Endothelial cell of umbilical vein (primary cell): ENCODE data around the gene OXCT2. TPM values are rescaled to one million over a fixed set of nuclear protein-coding genes. Genes with fewer than 3 reads are reported as not detected.
"Not testable (repeated sequence)": the region's sequence is repeated elsewhere in the genome, so short reads cannot be mapped to it uniquely, and the experiment has no call there.

ENCODE experiments used
- BruUV-seq: library from RNA; stranded (reverse); fragments of 400-500 nt; replicated peaks from 2 replicates; lab custom pipeline; 2021; lab: Mats Ljungman, UMichigan
- CTCF ChIA-PET: fragments of 300-600, 350-600 bp; sonication (Branson Sonifier 250); formaldehyde crosslinking; loops from one replicate; lab custom pipeline; 2021; ENCODE audit warnings: antibody characterized with exemption, inconsistent platforms; lab: Charles Lee
- POLR2A ChIA-PET: fragments of 300-600, 350-600 bp; sonication (Branson Sonifier 250); formaldehyde crosslinking; loops from one replicate; lab custom pipeline; 2021; ENCODE audit warnings: antibody characterized with exemption, inconsistent platforms; lab: Charles Lee
- DNase-seq: peaks from one replicate; pipeline ENCODE4 v3.0.0-alpha.2; 2011; ENCODE audit warnings: low read depth, low spot score
- FAIRE-seq: peaks from 2 replicates; lab custom pipeline; 2011; peaks lifted over from hg19 to GRCh38; lab: Jason Lieb, UNC
- H2AFZ ChIP-seq: 2 replicates; pipeline ENCODE4 v1.6.0; 2012; ENCODE audit warnings: low read depth, low read length, control low read depth, inconsistent platforms
- H3K27ac ChIP-seq: 2 replicates; pipeline ENCODE4 v1.5.1; 2011; ENCODE audit warnings: low read depth, mild to moderate bottlenecking, control low read depth, low read length, moderate library complexity; ENCODE audit not compliant: insufficient read depth
- H3K27me3 ChIP-seq, 2 experiments: 2 replicates each; pipeline versions ENCODE4 v1.6.0 to v1.6.1; 2011; ENCODE audit warnings: low read length in 2 of 2, mixed read lengths in 1 of 2; ENCODE audit not compliant: control insufficient read depth in 2 of 2, insufficient read depth in 2 of 2
- H3K36me3 ChIP-seq, 2 experiments: 2 replicates in 1 of 2; 3 replicates in 1 of 2; pipeline ENCODE4 v1.5.1; 2011; ENCODE audit warnings: low read length in 2 of 2, mild to moderate bottlenecking in 1 of 2, moderate library complexity in 1 of 2; ENCODE audit not compliant: control insufficient read depth in 2 of 2, insufficient read depth in 2 of 2; ENCODE audit errors: extremely low read depth in 1 of 2
- H3K4me1 ChIP-seq: 3 replicates; pipeline ENCODE4 v1.5.1; 2011; ENCODE audit warnings: mild to moderate bottlenecking, low read length; ENCODE audit not compliant: control insufficient read depth, insufficient read depth; ENCODE audit errors: extremely low read depth
- H3K4me2 ChIP-seq: 2 replicates; pipeline ENCODE4 v1.6.1; 2011; ENCODE audit warnings: low read length, control low read depth, mixed read lengths; ENCODE audit not compliant: insufficient read depth
- H3K4me3 ChIP-seq, 3 experiments: fragments of 200-600 bp in 1 of 3; sonication (generic), shearing (Covaris generic) in 1 of 3; replicated peaks in 1 of 3; 2 replicates each; pipeline ENCODE4 v1.5.1; 2011 to 2016; ENCODE audit warnings: control low read depth in 3 of 3, low read length in 3 of 3, mild to moderate bottlenecking in 2 of 3, inconsistent platforms in 1 of 3, low read depth in 1 of 3, moderate library complexity in 1 of 3; ENCODE audit not compliant: insufficient read depth in 1 of 3
- H3K79me2 ChIP-seq: 2 replicates; pipeline ENCODE4 v1.6.0; 2012; ENCODE audit warnings: low read length, inconsistent platforms; ENCODE audit not compliant: control insufficient read depth, insufficient read depth
- H3K9ac ChIP-seq: replicated peaks from 2 replicates; pipeline ENCODE3; 2011; ENCODE audit warnings: low read length, control low read depth; ENCODE audit not compliant: insufficient read depth; ENCODE audit errors: extremely low read depth
- H3K9me1 ChIP-seq: replicated peaks from 3 replicates; pipeline ENCODE4 v1.6.0; 2011; ENCODE audit warnings: mild to moderate bottlenecking, low read length; ENCODE audit not compliant: control insufficient read depth, insufficient read depth; ENCODE audit errors: extremely low read depth
- H3K9me3 ChIP-seq: replicated peaks from 2 replicates; pipeline ENCODE4 v1.5.1; 2012; ENCODE audit warnings: low read length, inconsistent platforms; ENCODE audit not compliant: control insufficient read depth, insufficient read depth
- H4K20me1 ChIP-seq: replicated peaks from 2 replicates; pipeline ENCODE3; 2011; ENCODE audit warnings: mild to moderate bottlenecking, low read length; ENCODE audit not compliant: control insufficient read depth, insufficient read depth; ENCODE audit errors: extremely low read depth
- EZH2 ChIP-seq: IDR thresholded peaks from 2 replicates; pipeline ENCODE4 v1.6.1; 2012; ENCODE audit warnings: borderline replicate concordance, low read depth, mild to moderate bottlenecking, moderate library complexity, low read length, inconsistent platforms; ENCODE audit not compliant: severe bottlenecking
- FOS ChIP-seq: IDR thresholded peaks from 2 replicates; pipeline ENCODE4 v1.6.1; 2011; ENCODE audit warnings: mild to moderate bottlenecking, low read length, moderate library complexity, borderline replicate concordance; ENCODE audit not compliant: insufficient read depth
- GATA2 ChIP-seq: IDR thresholded peaks from 2 replicates; pipeline ENCODE4 v1.7.0; 2011; ENCODE audit warnings: low read depth, mild to moderate bottlenecking, moderate library complexity, mixed read lengths, low read length; ENCODE audit not compliant: insufficient read length, insufficient read depth
- JUN ChIP-seq: IDR thresholded peaks from 2 replicates; pipeline ENCODE4 v1.6.1; 2011; ENCODE audit warnings: borderline replicate concordance, low read depth; ENCODE audit not compliant: insufficient read length, insufficient read depth
- MAX ChIP-seq: IDR thresholded peaks from 2 replicates; pipeline ENCODE4 v1.6.1; 2011; ENCODE audit not compliant: insufficient read depth, insufficient read length
- MYC ChIP-seq: IDR thresholded peaks from one replicate; pipeline ENCODE4 v1.6.1; 2011; ENCODE audit warnings: mild to moderate bottlenecking, low read depth, low read length
- POLR2A ChIP-seq: IDR thresholded peaks from 2 replicates; pipeline ENCODE4 v1.6.1; 2012; ENCODE audit warnings: low read depth, mild to moderate bottlenecking, control low read depth, low read length
- POLR2AphosphoS5 ChIP-seq: IDR thresholded peaks from 2 replicates; pipeline ENCODE4 v1.6.1; 2012; ENCODE audit warnings: low read depth, mild to moderate bottlenecking, control low read depth, low read length, moderate library complexity; ENCODE audit not compliant: insufficient read depth
- dilution Hi-C: fragments of 300-500 bp; cut with MboI; formaldehyde crosslinking; loops from one replicate; pipeline ENCODE4 v1.15.0; 2019; ENCODE audit warnings: low sequenced_read_pairs; ENCODE audit not compliant: extremely low pct_ligation_motif_present
- intact Hi-C: fragments of 100-400 bp; cut with micrococcal nuclease; formaldehyde crosslinking; loops from one replicate; pipeline ENCODE4 v1.10.0; 2022
- polyA plus RNA-seq, 4 experiments: library from polyadenylated mRNA; depleted of rRNA in 3 of 4; stranded (reverse) in 3 of 4; unstranded in 1 of 4; fragments of >200 nt; gene quantifications; 2 replicates each; pipeline versions ENCODE4 v1.2.1 to v1.2.3, GENCODE V29; 2011 to 2012; ENCODE audit warnings: missing spikeins in 1 of 4
- total RNA-seq: library from RNA; stranded (reverse); gene quantifications from 2 replicates; pipeline ENCODE4 v1.2.3, GENCODE V29; 2021
- TF ChIP-seq, protein P1 (sequence below), 2 donors: IDR thresholded peaks; 1 replicate in 1 of 2; 2 replicates in 1 of 2; pipeline ENCODE4 v1.5.1; 2011; ENCODE audit warnings: low read length in 2 of 2, mild to moderate bottlenecking in 2 of 2, moderate library complexity in 2 of 2, control low read depth in 1 of 2, inconsistent platforms in 1 of 2, low read depth in 1 of 2; ENCODE audit not compliant: insufficient read depth in 1 of 2; ENCODE audit errors: extremely low read depth in 1 of 2

The OXCT2 gene
- total and polyA plus RNA-seq, 2 donors (not counting 3 experiments of a cell fraction or from before 2014, with no cell fraction given) = 0.60 to 0.84 TPM

DNA sequence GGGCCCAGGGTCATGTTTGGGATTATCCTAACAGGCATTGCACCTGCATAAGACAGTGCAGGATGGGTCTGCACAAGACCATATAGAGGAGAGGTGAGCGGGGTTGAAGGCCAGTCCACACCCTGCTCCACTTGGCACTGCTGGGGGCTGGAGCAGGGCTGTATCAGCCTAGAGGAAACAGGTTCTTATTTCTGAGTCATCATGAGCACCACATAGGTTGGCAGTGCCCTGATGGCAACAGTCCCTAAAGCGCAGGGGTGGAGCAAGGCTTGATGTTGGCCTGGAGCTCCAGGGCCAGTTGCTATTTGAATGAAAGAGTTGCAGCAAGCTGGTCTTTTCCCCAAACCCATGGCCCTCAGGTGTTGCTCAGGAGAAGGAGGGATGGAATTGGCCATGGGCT, 47.3 kb upstream of the OXCT2 start:
- Histone ChIP-seq H3K9me3 (no peaks in the 10 kb centered on the region), H3K9me1 (no peaks in the 10 kb centered on the region), H3K4me3 (no peak overlapping the region), H3K27ac (no peak overlapping the region), H4K20me1 (no peaks in the 10 kb centered on the region), H3K36me3 (no peaks in the 10 kb centered on the region), H3K79me2 (no peaks in the 10 kb centered on the region), H3K4me1 (no peaks in the 10 kb centered on the region), H3K27me3 (no peaks in the 10 kb centered on the region), H3K4me2 (no peak overlapping the region), H3K9ac (no peak overlapping the region), H2AFZ (no peak overlapping the region)
- dilution Hi-C loops (no loop called here), intact Hi-C loops (loop anchor here (5.0 kb wide), 1 partner anchor 99 kb away; no protein-coding TSS in a partner anchor)
- ChIA-PET CTCF (interaction anchor here (0.6 to 8.3 kb wide), 7 partner anchors 21 to 215 kb away, joined by 3 to 102 read pairs (median 5); partner anchors contain the start of gene MYCL), POLR2A (no interaction called here)
- BruUV-seq = no TSS peak
- DNase-seq (no peak), FAIRE-seq (no peak)
- TF ChIP-seq POLR2AphosphoS5 = no peak
- TF ChIP-seq POLR2A = no peak
- TF ChIP-seq, protein P1, sequence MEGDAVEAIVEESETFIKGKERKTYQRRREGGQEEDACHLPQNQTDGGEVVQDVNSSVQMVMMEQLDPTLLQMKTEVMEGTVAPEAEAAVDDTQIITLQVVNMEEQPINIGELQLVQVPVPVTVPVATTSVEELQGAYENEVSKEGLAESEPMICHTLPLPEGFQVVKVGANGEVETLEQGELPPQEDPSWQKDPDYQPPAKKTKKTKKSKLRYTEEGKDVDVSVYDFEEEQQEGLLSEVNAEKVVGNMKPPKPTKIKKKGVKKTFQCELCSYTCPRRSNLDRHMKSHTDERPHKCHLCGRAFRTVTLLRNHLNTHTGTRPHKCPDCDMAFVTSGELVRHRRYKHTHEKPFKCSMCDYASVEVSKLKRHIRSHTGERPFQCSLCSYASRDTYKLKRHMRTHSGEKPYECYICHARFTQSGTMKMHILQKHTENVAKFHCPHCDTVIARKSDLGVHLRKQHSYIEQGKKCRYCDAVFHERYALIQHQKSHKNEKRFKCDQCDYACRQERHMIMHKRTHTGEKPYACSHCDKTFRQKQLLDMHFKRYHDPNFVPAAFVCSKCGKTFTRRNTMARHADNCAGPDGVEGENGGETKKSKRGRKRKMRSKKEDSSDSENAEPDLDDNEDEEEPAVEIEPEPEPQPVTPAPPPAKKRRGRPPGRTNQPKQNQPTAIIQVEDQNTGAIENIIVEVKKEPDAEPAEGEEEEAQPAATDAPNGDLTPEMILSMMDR (IDR thresholded peaks at IDR 0.05; ENCODE audit: extremely low read depth in 1 of 2, insufficient read depth in 1 of 2, low read depth in 1 of 2, low read length in 2 of 2) = no peak
- TF ChIP-seq GATA2 = no peak
- TF ChIP-seq MAX = no peak
- TF ChIP-seq FOS = no peak
- TF ChIP-seq JUN = no peak
- TF ChIP-seq EZH2 = no peak
- no peak for TF ChIP-seq MYC

DNA sequence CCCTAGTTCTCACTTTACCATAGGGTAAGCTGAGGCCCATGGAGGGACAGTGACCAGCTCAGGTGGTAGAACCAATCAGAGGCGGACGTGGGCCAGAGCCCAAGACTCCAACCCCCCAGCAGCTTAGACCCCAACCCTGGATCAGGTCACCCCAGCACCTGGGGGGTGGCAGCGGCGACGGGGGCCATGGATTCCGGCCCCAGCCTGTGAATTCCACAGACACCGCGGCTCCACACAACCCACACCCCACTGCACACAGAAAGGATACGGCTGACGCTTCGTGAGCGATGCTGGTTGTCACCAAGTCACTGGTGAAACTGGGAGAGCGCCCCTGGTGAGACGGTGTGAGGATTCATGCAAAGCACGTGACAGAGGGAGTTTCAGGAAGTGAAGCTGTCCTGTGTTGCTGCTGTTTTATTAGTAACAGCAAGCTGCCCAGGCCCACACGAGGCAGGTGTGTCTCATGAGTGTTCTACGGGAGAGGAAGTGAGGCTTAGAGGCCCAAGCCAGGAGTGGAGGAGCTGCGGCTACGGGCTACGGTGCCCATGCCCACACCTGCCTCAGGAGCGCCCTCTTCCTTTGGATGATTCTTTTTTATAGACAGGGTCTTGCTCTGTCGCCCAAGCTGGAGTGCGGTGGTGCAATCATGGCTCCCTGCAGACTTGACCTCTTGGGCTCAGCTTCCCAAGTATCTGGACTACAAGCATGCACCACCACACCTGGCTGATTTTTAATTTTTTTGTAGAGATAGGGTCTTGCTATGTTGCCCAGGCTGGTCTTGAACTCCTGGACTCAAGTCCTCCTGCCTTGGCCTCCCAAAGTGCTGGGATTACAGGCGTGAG, 46.2 kb upstream of the OXCT2 start:
- H3K9me3 ChIP-seq, H3K4me2 ChIP-seq, H3K9ac ChIP-seq, FAIRE-seq, H3K4me3 ChIP-seq, H3K27me3 ChIP-seq, BruUV-seq, POLR2A ChIA-PET, H3K79me2 ChIP-seq, H2AFZ ChIP-seq, H4K20me1 ChIP-seq, H3K4me1 ChIP-seq, H3K36me3 ChIP-seq, H3K9me1 ChIP-seq, H3K27ac ChIP-seq, DNase-seq, dilution Hi-C loops: not testable (repeated sequence)
- CTCF ChIA-PET = interaction anchor here (0.6 to 8.3 kb wide), 7 partner anchors 11 to 216 kb away, joined by 3 to 102 read pairs (median 4); partner anchors contain the start of gene MYCL
- intact Hi-C loops = loop anchor here (5.0 kb wide), 1 partner anchor 100 kb away; no protein-coding TSS in a partner anchor
